Stimulated activated CD8-positive, alpha-beta memory T cell treated with anti-CD3 and anti-CD28 coated beads, Interleukin-7, amount 100 ng/mL, for 48 hours (primary cell): ENCODE data around the gene FGF3.

Experiments
- DNase-seq, 2 donors: peaks; one replicate each; pipeline ENCODE4 v3.0.0-alpha.2; 2020; ENCODE audit warnings: low read depth in 1 of 2; ENCODE audit errors: extremely low read depth in 1 of 2

Gene FGF3

DNA sequence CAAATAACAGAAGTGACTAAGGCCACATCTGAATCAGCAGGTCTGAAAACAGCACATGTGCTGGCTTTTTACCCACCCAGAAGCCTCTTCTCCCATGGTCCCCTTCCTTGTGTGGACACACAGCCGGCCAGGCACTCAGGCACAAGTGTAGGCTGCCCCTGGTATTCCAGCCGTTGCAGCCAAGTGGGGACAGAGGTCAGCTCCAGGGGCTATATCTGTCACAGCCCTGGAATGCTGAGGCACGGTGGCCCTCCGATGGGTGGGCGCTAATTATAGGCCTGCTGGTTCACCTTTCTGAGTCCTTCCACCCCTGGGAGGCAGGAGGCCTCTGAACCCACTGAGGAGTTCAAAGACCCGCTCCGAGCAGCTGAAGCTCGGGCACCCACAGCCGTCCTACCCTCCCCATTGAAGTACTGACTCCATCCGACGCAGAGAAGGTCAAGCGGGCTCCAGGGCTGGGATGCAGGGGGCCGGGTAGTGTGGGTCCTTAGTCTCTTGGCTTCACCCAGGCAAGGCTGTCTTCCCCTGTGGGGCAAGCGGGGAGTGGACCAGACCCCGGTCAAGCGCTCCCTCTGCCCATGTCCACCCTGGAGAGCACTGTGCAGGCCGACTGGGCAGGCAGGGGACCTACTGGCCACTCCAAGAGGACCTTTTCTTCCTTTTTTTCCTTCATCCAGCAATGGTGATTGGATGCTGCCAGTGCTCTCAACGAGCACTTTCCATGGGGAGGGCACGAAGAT, 14.3 kb downstream of the FGF3 start:
- no peak for DNase-seq

DNA sequence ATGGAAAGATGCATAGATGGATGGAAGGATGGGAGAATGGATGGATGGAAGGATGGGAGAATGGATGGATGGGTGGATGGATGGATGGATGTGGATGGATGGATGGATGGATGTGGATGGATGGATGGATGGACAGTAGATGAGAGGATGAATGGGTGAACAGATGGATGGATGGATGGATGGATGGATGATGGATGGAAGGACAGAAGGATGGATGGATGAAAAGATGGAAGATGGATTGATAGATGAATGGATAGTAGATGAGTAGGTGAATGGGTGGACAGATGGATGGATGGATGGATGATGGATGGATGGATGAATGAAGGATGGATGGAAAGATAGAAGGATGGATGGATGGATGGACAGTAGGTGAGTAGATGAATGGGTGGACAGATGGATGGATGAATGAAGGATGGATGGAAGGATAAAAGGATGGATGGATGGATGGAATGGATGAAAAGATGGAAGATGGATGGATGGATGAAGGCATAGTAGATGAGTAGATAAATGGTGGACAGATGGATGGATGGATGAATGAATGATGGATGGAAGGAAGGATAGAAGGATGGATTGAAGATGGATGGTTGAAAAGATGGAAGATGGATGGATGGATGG, 15.5 kb downstream of the FGF3 start:
- no peak for DNase-seq

DNA sequence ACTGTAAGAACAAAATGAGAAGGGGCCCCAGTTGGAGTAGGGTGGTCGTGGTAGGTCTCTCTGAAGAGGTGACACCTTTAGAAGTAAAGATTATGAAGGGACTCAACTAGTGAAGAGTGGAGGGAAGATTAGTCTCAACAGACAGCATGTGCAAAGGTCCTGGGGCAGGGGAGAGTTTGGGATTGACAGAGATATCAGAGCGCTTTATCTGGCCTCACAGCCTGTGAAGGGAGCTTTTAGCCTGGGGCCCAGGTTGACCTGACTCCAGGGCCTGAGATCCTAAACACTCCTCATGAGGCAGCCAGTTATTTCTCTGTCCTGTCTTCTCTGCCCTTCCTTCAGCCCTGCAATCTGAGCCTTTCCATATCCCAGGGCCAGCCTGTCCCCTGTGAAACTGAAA, 16.2 kb downstream of the FGF3 start:
- no peak for DNase-seq

DNA sequence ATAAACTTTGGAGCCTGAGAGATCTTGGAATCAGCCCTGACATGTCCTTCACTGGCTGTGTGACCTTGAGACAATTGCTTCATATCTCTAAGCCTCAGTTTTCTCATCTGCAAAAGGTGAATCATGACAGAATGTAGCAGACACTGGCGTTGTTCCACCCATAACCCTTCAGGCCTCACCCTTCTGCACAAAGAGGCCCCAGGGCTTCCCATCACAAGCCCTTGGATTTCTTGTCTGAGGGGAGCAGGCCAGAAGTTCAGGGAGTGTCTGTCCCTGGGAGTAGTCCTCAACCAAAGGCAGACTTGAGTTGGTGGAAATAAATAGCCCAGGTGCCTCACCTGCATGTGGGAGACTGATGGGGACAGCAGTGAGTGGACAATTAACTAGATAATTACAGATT, 16.6 kb downstream of the FGF3 start:
- DNase-seq = no peak

DNA sequence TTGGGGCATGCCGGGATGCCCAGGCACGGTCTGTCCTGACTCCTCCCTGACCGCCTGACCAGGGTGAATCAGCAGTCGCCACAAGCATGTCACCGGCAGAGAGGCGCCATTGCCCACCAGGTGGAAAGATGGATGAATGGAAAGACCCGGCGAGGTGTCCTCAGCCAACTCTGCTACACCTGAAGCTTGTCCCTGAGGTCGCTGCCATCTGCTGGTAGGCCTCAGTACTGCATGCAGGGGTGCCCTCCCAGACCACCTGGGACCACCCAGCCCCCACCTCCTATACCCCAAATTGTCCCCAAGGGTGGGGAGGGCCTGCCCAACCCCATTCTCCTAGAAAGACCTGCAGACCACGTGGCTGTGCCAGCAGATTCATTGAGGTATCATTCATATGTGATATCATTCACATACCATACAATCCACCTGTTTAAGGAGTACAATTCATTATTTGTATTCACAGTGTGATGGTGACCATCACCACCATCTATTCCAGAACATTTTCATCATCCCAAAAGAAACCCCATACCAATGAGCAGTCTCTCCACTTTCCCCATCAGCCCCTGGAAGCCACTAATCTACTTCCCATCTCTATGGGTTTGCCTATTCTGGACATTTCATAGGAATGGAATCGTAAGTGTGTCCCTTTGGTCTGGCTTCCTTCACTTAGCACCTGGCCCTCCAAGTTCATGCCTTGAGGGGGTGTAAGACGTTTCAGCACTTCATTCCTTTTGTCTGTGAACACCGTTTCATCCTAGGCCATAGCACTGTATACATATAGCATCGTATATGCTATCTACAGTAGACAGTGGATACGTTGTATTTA, 17.5 kb downstream of the FGF3 start:
- no peak for DNase-seq

DNA sequence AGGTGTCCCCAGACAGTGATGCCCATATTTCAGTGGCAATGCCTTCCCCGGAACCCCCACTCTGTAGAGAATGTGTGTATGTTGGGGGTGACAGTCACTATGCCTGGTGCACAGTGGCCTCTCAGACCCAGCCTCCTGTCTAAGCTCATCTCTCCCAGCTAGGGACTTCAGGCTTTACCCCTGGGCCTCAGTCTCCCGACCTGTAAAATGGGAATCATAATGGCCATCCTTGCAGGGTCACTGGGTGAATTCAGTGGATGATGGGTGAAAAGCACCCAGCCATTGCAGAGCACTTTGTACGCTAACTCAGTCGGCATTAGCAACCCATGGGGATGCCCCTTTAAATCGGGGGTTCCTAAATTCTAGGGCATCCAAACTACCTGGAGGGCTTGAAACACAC, 18.9 kb downstream of the FGF3 start:
- DNase-seq = no peak

DNA sequence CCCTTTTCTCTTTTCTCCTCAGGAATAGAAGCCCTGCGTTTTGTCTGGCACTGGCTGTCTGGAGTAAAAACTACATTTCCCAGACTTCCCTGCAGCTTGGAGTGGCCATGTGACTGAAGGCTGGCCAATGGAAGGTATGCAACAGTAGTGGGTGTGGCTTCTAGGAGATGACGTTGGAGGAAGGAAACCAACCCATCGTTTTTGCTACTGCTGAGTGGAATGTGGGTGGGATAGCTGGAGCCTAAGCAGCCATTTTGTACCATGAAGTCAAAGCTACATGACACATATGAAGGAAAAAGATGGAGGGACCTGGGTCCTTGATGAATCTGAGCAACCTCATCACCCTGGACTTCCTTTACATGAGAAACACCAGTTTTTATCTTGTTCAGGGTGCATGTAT, 19.6 kb downstream of the FGF3 start:
- no peak for DNase-seq

DNA sequence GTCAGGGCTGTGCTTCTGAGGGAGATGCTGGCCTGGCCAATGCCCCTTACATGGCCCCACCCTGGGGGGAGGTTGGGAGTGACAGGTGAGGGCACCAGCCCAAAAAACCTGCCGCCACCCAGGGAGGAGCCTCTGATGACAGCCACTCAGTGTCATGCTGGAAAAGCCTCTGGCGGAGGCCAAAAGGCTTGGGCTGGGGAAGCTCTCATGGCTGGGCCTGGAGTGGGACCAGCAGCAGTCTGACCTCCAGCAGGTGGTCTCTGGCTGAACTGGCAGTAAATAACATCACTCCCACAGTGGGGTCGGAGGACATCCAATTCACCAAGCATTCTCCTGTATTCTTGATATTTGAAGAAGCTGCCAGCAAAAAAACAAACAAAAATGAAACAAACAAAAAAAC, 20.1 kb downstream of the FGF3 start:
- no peak for DNase-seq

DNA sequence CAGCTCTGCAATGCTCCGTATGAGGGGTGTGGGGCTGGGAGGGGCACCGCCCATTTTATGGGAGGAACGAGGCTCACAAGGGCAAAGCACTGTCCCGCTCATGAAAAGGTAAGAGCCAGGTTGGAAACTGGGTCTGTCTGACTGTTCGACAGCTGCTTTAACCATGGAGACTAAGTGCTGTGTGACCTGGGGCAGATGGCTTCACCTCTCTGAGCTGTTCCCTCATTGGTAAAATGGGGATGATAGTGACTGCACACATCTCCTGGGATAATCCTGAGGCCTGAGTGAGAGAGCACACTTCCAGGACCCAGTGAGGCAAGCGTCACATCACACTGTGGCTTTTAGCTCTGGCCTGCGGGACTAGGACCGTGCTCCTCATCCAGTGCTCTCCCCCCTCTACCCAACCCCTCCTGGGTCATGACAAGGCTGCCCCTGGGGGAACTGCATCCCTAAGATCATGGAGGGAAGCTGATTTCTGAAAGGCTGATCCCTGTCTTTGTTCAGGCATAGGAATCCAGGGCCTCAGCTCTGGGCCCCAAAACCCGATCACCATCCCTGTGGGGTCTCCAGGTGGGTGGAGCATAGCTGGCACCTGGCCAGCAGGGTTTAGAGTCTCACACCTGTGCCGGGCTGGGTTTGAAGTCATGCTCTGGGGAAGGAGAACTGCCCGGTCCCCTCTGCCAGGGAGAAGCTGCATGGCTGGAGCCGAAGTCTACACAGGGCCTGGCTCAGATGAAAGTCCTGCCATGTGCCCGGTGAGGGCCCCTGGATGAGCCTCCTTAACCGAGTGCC, 21.3 kb downstream of the FGF3 start:
- DNase-seq = no peak

DNA sequence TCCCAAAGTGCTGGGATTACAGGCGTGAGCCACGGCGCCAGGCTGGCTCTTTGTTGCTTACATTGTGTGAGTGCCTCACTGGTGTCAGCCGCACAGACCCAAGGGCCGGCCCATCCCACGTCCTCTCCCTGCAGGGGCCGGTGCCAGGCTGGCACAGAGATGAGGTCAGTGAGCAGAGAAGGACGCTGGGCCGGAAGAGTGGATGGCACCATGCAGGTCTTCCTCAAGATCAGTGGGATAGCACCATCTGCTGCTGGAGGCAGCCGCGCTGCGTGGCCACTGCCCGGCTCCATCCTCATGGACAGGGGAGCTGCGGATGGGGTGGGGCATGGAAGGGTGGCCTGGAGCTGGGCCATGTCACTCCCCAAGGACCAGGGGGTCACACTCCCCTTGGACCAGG, 22.1 kb downstream of the FGF3 start:
- DNase-seq = no peak

DNA sequence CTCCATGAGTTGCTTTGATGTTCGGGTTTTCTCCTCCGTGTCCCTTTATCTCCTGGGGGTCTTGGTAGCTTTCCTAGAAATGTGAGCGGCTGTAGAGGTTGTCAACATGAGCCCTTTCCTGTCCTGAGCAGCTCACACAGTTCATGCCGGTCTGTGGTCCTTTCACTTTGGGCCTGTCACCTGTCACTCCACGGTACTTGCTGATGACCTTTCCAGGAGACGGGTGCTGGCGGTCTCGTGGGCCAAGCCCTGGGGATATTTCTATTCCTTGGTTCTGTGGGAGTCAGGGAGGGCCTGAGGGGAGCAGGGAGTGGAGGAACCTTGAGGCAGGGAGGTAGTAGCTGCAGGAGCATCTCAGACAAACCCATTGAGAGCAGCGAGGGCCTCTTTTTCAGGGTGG, 23.2 kb downstream of the FGF3 start:
- no peak for DNase-seq

DNA sequence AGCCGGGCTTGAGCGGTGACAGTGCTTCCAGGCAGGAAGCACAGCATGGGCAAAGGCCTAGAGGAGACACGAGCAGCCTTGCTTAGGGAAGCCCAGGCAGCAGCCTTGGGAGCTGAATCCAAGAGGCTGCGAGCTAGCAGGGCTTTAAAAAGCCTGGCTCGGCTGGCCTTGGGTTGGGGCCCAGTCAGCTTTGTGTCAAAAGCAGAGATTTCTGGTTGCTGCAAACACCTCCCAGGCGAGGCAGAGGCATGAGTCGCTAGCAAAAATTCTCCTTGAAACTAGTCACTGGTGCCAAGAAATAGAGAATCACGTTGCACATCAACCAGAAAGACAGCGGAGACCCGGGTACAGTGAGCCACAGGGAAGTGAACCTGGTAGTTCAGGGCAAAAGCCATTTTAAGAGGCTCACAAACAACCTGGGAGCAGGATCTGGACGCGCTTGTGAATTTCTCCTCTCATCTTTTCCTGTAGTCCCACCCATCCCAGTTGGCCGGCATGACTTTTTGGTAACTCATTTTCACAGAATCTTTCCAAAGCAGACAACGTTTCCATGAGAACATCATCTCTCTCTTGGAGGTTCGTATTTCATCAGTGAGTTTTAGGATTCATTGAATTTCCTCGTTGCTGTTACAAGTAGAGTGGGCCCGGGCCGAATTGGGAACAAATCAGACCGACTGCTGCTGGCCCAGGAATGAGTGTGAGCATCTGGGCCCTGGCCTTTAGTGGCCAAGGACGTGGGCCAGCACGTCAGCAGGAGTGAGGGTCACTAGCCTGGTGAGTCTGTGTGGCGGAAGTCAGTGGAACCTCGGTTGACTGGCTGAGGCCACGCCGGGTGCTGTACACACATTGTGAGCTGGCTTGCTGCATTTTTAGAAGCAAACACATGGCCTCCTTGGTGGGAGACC, 27.7 kb downstream of the FGF3 start:
- DNase-seq = no peak

DNA sequence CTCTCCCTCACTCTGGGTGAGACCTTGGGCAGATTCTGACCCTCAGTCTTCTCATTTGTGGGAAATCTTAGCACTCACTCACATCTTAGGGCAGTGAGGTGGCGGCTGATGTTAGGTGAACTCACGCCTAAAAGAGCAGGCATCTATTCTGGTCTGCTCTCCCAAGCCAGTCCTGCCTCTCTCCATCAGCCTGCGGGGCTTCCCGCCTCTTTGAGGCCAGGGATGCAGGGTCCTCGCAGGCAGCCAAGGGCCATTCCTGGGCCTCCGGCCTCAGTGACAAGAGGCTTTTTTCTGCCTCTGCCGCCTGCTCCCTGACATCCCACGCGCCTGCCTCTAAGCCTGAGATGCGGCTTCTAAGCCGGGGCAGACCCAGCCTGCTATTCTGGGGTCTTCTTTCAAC, 30.3 kb downstream of the FGF3 start:
- no peak for DNase-seq

DNA sequence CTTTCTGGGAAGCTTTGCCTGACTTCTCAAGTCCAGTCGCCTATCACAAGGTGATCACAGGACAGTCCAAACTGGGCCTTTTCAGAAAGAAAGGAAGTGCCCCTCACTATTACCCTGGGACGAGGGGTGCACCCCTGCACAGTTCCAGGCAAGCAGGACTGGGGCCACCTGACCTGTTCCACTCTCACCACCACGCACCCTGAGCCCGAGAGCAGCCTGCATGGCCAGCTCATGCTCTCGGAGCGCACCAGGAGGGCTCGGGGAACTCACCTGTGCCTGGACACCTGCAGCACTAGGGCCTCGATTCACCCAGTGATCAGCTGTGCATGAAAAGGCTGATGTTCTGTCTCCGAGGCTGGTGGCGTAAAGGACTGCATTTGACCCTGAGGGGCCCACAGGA, 31.3 kb downstream of the FGF3 start:
- DNase-seq = no peak

DNA sequence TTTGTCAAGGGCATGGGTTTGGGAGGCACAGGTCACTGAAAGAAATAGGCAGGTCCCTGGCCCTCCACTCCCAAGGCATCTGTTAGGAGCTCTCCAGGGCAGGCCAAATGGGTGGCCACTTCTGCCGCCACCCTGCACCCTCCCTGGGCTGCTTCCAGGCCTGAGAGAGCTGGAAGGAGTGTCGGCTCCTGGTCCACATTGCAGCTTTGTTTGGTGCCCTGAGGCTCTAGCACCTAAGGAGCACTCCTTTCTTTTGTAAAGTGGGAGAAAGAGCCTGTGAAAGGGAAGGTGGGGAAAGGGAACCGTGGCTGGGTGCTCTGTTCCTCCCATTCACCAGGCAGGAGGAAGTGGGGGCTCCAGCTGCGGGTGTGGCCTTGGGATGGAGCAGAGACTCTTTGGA, 31.8 kb downstream of the FGF3 start:
- DNase-seq = no peak

DNA sequence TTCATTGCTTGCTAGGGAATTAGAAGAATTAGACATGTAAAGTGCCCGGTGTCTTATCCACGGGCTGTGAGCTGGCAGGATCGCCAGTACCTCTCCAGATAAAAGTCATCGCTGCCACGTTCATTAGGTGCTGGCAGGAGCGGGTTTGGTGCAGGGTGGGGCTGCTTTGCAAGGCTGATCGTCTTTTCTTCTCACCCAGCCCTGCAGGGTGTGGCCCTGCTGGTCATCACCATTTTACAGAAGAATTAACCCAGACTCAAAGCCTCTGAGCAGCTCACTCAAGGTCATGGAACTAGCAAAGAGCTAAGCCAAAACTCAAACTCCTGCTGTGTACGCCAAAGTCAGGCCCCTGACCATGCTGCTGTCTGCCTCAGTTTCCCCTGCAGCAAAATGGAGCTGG, 38.0 kb downstream of the FGF3 start:
- no peak for DNase-seq

DNA sequence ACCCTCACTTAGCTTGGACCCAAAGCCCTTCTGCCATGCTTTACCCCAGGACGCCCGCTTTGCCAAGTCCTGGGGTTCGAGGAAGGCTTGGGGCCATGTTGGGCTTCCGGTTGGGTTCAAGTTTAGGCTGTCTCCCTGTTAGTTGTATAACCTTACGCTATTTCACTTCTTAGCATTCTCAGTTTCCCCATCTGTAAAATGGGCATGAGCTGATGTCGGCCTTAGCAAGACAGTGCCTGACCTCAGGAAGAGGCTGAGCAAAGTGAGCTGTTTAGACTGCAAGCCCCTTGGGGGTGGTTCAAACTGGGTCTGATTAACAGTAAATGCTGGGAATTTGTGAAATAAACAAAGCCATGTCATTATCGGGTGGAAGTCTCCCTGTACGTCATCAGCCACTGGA, 40.8 kb downstream of the FGF3 start:
- DNase-seq = no peak

DNA sequence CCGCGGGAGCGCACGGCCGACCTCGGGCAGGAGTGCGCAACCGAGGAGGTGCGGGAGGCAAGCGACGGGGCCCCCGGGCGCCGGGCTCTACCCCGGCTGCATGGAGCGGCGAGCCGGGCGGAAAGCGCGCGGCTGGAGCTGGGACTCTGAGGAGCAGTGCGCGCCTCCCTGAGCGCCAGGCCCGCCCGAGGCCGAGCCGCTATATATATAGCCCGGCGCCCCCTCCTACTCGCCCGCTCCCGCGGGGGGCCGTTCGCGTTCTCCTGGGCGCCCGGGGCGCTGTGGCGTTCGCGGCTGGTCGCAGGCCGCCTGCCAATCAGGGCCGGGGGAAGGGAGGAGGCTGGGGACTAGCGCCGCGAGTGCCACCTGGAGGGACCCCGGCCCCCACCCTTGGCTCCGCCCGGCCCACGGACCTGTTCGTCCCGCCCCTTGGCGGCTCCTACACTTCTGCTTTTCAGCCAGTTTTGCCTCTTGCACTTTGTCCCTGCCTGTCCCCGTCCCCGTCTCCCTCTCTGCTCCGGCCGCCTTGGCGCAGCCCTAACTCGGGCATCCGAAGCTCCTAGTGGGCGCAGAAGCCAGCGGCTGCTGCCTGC, 44.0 kb downstream of the FGF3 start, which contains the start of gene FGF4:
Gene FGF4 (minus strand): TSS at position 179 of the 593 bp plus-strand sequence. CDS start 257 bp downstream, outside the sequence.
- no peak for DNase-seq

DNA sequence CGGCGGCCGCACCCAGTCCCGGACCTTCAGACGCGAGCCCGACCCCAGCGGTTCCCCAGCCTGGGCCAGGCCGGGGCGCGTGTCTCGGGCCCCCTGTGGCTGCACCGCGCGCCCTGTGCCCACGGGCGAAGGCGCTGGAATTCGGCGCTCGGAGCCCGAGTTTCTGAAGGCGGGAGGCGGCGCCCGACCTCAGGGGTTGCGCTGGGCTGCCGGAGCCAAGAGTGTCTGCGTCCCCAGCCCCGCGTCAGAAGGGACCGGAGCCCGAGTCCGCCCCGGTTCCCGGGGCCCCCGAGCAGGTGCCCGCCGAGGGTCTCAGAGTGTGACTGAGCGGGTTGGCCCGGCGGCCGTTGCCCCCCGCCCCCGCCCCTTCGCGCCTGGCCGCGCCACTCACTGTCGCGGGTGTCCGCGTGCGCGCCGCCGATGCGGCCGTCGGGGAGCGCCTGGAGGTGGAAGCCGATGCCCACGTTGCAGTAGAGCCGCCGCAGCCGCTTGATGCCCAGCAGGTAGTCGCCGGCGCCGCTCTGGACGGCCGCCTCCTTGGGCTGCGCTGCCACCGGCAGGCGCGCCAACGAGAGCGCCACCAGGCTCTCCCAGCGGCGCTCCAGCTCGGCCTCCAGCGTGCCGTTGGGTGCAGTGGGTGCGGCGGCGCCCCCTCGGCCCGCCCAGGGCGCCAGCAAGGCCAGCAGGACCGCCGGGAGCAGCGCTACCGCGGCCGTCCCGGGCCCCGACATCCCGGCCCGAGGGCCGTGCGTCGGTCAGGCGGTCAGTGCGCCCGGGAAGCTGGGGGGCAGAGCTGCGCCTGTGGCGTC, 44.7 kb downstream of the FGF3 start:
- no peak for DNase-seq
